GM19328 (cell line): Measurements from ENCODE around the gene ALX1.
"Not testable (repeated sequence)": the region's sequence is repeated elsewhere in the genome, so short reads cannot be mapped to it uniquely, and the experiment has no call there.

ENCODE experiments used
- ATAC-seq: cut with Tn5 transposase; IDR thresholded peaks from one replicate; pipeline ENCODE4 v1.9.1; 2021; ENCODE audit warnings: mild to moderate bottlenecking, moderate library complexity; ENCODE audit not compliant: unreplicated experiment

Gene ALX1

GRCh38 chr12:85299053-85299452, 19.0 kb downstream of the ALX1 start:
- no peak for ATAC-seq

- no peak for ATAC-seq
Observed at GRCh38 chr12:85301051-85301450, 21.0 kb downstream of the ALX1 start.

GRCh38 chr12:85308374-85308773, 28.4 kb downstream of the ALX1 start:
- no peak for ATAC-seq

- no peak for ATAC-seq
Observed at GRCh38 chr12:85309125-85309566, 29.1 kb downstream of the ALX1 start.

- no peak for ATAC-seq
Observed at GRCh38 chr12:85310025-85310424, 30.0 kb downstream of the ALX1 start.

GRCh38 chr12:85310456-85311076, 30.5 kb downstream of the ALX1 start:
- ATAC-seq, result no peak

- ATAC-seq, result not testable (repeated sequence)
Observed at GRCh38 chr12:85317866-85318636, 38.0 kb downstream of the ALX1 start.

- ATAC-seq, result no peak
Observed at GRCh38 chr12:85322715-85323114, 42.7 kb downstream of the ALX1 start.

GRCh38 chr12:85325442-85325841, 45.4 kb downstream of the ALX1 start:
- ATAC-seq, result no peak

- no peak for ATAC-seq
Observed at GRCh38 chr12:85329913-85330312, 49.9 kb downstream of the ALX1 start.

- ATAC-seq, result no peak
Observed at GRCh38 chr12:85348779-85349178, 68.8 kb downstream of the ALX1 start.

GRCh38 chr12:85350356-85350755, 70.3 kb downstream of the ALX1 start:
- no peak for ATAC-seq
